Upper lobe of left lung (tissue), 6 donors: Measurements from ENCODE around the gene CDH5. TPM values are rescaled to one million over a fixed set of nuclear protein-coding genes. Genes with fewer than 3 reads are reported as not detected.

Experiments
- ATAC-seq, 2 donors: fragments of 200-7000 bp; cut with Tn5 transposase; one replicate each; pipeline ENCODE4 v1.9.1; 2022; ENCODE audit warnings: mild to moderate bottlenecking in 2 of 2, moderate library complexity in 2 of 2; ENCODE audit not compliant: low FRiP score in 2 of 2
- DNase-seq, 2 donors: peaks; one replicate each; pipeline ENCODE4 v3.0.0-alpha.2; 2019 to 2020
- H3K27ac ChIP-seq, 4 donors: fragments of 200-600 bp; sonication (generic); one replicate each; pipeline ENCODE4 v1.5.1; 2016 to 2019
- H3K27me3 ChIP-seq, 4 donors: fragments of 200-600 bp; sonication (generic); one replicate each; pipeline ENCODE4 v1.5.1; 2017 to 2019
- H3K36me3 ChIP-seq, 4 donors: fragments of 200-600 bp; sonication (generic); one replicate each; pipeline ENCODE4 v1.5.1; 2016 to 2019
- H3K4me1 ChIP-seq, 4 donors: fragments of 200-600 bp; sonication (generic); one replicate each; pipeline ENCODE4 v1.5.1; 2018 to 2019
- H3K4me3 ChIP-seq, 4 donors: fragments of 200-600 bp; sonication (generic); one replicate each; pipeline ENCODE4 v1.5.1; 2017 to 2019; ENCODE audit warnings: mild to moderate bottlenecking in 2 of 4, moderate library complexity in 1 of 4
- H3K9me3 ChIP-seq, 4 donors: fragments of 200-600 bp; sonication (generic); one replicate each; pipeline ENCODE4 v1.5.1; 2018 to 2019
- EP300 ChIP-seq, 4 donors: sonication (generic); formaldehyde crosslinking; IDR thresholded peaks; one replicate each; pipeline ENCODE4 v1.5.1; 2017; ENCODE audit warnings: antibody characterized with exemption in 4 of 4, control low read depth in 2 of 4
- POLR2A ChIP-seq, 4 donors: fragments of 450-650 bp; IDR thresholded peaks; one replicate each; pipeline ENCODE4 v1.5.1; 2016 to 2017; ENCODE audit warnings: antibody characterized with exemption in 4 of 4, mild to moderate bottlenecking in 2 of 4
- POLR2AphosphoS5 ChIP-seq, 2 donors: sonication (generic); formaldehyde crosslinking; IDR thresholded peaks; one replicate each; pipeline ENCODE4 v1.5.1; 2017; ENCODE audit warnings: antibody characterized with exemption in 2 of 2
- WGBS, 2 donors: methylation state at CpG; one replicate each; pipeline ENCODE4 v1.1.5; 2017 to 2018; 5-methylcytosine and 5-hydroxymethylcytosine counted together
- total RNA-seq, 6 donors: library from RNA; depleted of rRNA in 4 of 6; stranded (reverse); fragments of >200 nt in 4 of 6; gene quantifications; one replicate each; pipeline versions ENCODE4 v1.1.0 to v1.2.1, GENCODE V29; 2016 to 2021
- TF ChIP-seq, protein P1 (sequence below), 6 experiments: fragments of 450-650 bp in 4 of 6; fragments of 200-600 bp in 2 of 6; sonication (generic) in 2 of 6; IDR thresholded peaks; one replicate each; pipeline ENCODE4 v1.5.1; 2016 to 2019; ENCODE audit warnings: antibody characterized with exemption in 6 of 6
- donor health status: DM: no; HTN: no; CAD: no; lungs with moderate emphysema.
- donor health status: DM: no; HTN: yes; CAD: no; lungs with severe emphysema.

Gene CDH5
- total RNA-seq: 100 to 1,000 TPM in 3 of 6 donors, 10 to 100 TPM in 3; 54.5 to 146 (median 89.8) TPM

- TF ChIP-seq POLR2AphosphoS5 (IDR thresholded peaks at IDR 0.05) (peak; percentile 70 to 92), EP300 (IDR thresholded peaks at IDR 0.05) (peak in 2 of 4 donors; percentile 59 to 61), POLR2A (IDR thresholded peaks at IDR 0.05) (peak in 3 of 4 donors; percentile 51 to 61 (median 52))
- TF ChIP-seq, protein P1, sequence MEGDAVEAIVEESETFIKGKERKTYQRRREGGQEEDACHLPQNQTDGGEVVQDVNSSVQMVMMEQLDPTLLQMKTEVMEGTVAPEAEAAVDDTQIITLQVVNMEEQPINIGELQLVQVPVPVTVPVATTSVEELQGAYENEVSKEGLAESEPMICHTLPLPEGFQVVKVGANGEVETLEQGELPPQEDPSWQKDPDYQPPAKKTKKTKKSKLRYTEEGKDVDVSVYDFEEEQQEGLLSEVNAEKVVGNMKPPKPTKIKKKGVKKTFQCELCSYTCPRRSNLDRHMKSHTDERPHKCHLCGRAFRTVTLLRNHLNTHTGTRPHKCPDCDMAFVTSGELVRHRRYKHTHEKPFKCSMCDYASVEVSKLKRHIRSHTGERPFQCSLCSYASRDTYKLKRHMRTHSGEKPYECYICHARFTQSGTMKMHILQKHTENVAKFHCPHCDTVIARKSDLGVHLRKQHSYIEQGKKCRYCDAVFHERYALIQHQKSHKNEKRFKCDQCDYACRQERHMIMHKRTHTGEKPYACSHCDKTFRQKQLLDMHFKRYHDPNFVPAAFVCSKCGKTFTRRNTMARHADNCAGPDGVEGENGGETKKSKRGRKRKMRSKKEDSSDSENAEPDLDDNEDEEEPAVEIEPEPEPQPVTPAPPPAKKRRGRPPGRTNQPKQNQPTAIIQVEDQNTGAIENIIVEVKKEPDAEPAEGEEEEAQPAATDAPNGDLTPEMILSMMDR (IDR thresholded peaks at IDR 0.05): no peak
- WGBS, 2 donors: 35 to 53% methylated on average over 10 to 23 of the region's 25 CpGs
- peak; percentile 55 to 83 for DNase-seq
- Histone ChIP-seq H3K4me3 (peak within 1 kb of the TSS; percentile 42 to 64 (median 52)), H3K9me3 (no peaks in the 10 kb centered on the region), H3K36me3 (no peaks in the 10 kb centered on the region), H3K4me1 (peaks cover 16 to 58% (median 50%) of the 10 kb centered on the region in 4 donors), H3K27ac (peak within 1 kb of the TSS; percentile 86 to 91 (median 89)), H3K27me3 (no peaks in the 10 kb centered on the region)
- peak; percentile 57 to 65 for ATAC-seq
Observed at GRCh38 chr16:66366433-66367299, at the start of gene CDH5. Gene CDH5 (plus strand): TSS chr16:66366691. CDS start chr16:66379338, 12,647 bp downstream.

- Histone ChIP-seq H3K4me1 (peaks cover 0 to 16% (median 4%) of the 10 kb centered on the region in 4 donors), H3K27ac (no peak overlapping the region), H3K27me3 (no peaks in the 10 kb centered on the region), H3K36me3 (no peaks in the 10 kb centered on the region), H3K9me3 (no peaks in the 10 kb centered on the region), H3K4me3 (no peak overlapping the region)
- TF ChIP-seq POLR2A (IDR thresholded peaks at IDR 0.05): no peak
- TF ChIP-seq, protein P1 (IDR thresholded peaks at IDR 0.05): no peak
- no peak for TF ChIP-seq POLR2AphosphoS5 (IDR thresholded peaks at IDR 0.05)
- no peak for TF ChIP-seq EP300 (IDR thresholded peaks at IDR 0.05)
- 63 to 76% methylated on average over 1 of the region's 1 CpG for WGBS, 2 donors
- no peak for DNase-seq
- ATAC-seq: no peak
Observed at GRCh38 chr16:66318505-66318904, 48.0 kb upstream of the CDH5 start.

DNA sequence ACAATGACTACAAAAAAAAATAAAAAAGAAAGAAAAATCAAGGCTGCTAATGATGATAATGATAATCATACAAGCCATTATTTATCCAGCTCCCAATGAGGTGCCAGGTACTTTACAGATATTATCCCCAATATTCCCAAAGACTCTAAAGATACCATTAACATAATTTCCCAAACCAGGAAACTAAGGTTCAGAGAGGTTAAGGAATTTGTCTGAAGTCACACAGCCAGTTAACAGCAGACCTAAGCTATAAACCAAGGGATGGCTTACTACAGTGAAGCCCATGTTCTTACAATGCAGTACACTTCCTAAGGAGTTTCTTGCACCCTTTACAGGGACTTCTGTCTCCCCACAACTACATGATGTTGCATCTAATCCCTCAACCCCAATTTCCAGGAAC is 45.7 kb upstream of the CDH5 start:
- Histone ChIP-seq H3K27me3 (no peaks in the 10 kb centered on the region), H3K27ac (no peak overlapping the region), H3K9me3 (no peaks in the 10 kb centered on the region), H3K4me3 (no peak overlapping the region), H3K4me1 (no peaks in the 10 kb centered on the region), H3K36me3 (no peaks in the 10 kb centered on the region)
- DNase-seq: no peak
- TF ChIP-seq, protein P1 (IDR thresholded peaks at IDR 0.05): no peak
- no peak for TF ChIP-seq POLR2AphosphoS5 (IDR thresholded peaks at IDR 0.05)
- TF ChIP-seq EP300 (IDR thresholded peaks at IDR 0.05): no peak
- no peak for TF ChIP-seq POLR2A (IDR thresholded peaks at IDR 0.05)
- ATAC-seq: no peak

DNA sequence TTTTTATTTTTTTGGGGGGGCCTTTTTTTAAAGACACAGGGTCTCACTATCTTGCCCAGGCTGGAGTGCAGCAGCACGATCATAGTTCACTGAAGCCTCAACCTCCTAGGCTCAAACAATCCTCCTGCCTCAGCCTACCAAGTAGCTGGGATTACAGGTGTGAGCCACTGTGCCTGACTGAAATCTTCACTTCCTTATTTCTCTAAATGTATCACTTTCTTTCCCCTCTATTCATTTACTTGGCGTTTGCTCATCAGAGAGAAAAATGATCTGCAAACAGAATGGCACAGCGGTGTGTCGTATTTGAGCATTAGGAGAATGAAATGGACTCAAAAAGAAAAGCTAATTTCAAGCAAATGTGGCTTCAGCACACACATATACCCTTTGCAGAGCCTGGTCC is 44.3 kb upstream of the CDH5 start:
- TF ChIP-seq, protein P1 (IDR thresholded peaks at IDR 0.05): no peak
- TF ChIP-seq POLR2A (IDR thresholded peaks at IDR 0.05) (no peak), POLR2AphosphoS5 (IDR thresholded peaks at IDR 0.05) (no peak), EP300 (IDR thresholded peaks at IDR 0.05) (no peak)
- ATAC-seq (no peak), DNase-seq (no peak)
- Histone ChIP-seq H3K27me3 (no peaks in the 10 kb centered on the region), H3K36me3 (no peaks in the 10 kb centered on the region), H3K4me1 (peaks cover 0 to 7% (median 2%) of the 10 kb centered on the region in 4 donors), H3K9me3 (no peaks in the 10 kb centered on the region), H3K27ac (no peak overlapping the region), H3K4me3 (no peak overlapping the region)
- WGBS, 2 donors: 68 to 70% methylated on average over 4 of the region's 4 CpGs
